Left cardiac atrium (tissue), 4 donors: ENCODE results near the gene CRYM. TPM values are rescaled to one million over a fixed set of nuclear protein-coding genes. Genes with fewer than 3 reads are reported as not detected.

Experiments
- ATAC-seq, 2 donors: fragments of 200-7000 bp; cut with Tn5 transposase; one replicate each; pipeline ENCODE4 v1.9.1; 2020; ENCODE audit warnings: mild to moderate bottlenecking in 2 of 2, moderate library complexity in 2 of 2
- DNase-seq: peaks from one replicate; pipeline ENCODE4 v3.0.0-alpha.2; 2020
- intact Hi-C, 2 donors: fragments of 100-400 bp; cut with DNase I; formaldehyde crosslinking; loops; one replicate each; pipeline versions ENCODE4 v1.14.1 to v1.15.1; 2022 to 2023
- total RNA-seq, 2 donors: library from RNA; stranded (reverse); fragmentation: NEBNext Ultra II Directional; extraction: Animal tissue kit (Norgen Biotek cat#: 25700); gene quantifications; one replicate each; pipeline ENCODE4 v1.2.1, GENCODE V29; 2021
- donor health status: DM: no; HTN: yes; CAD: no.
- donor health status: DM: no; HTN: yes; CAD: no; lungs with severe emphysema.
- donor health status: DM: yes; HTN: yes; CAD: no.
- donor health status: Dilated cardiomyopathy.

CRYM gene
- total RNA-seq, 2 donors from 2014 or later: 44.2 to 124 TPM

- intact Hi-C loops: no loop called here
- no peak for ATAC-seq
- no peak for DNase-seq
Observed at GRCh38 chr16:21222495-21223337, 55.4 kb downstream of the CRYM start.

GRCh38 chr16:21219551-21219950 is 58.5 kb downstream of the CRYM start:
- DNase-seq (no peak), ATAC-seq (no peak)
- intact Hi-C loops: no loop called here

- ATAC-seq (peak; percentile 27 to 61), DNase-seq (no peak)
- intact Hi-C loops: no loop called here
Observed at GRCh38 chr16:21218153-21218552, 59.9 kb downstream of the CRYM start.

GRCh38 chr16:21217121-21217520 is 61.0 kb downstream of the CRYM start:
- intact Hi-C loops: no loop called here
- ATAC-seq: no peak
- DNase-seq: no peak

- intact Hi-C loops: no loop called here
- DNase-seq: no peak
- ATAC-seq: no peak
Observed at GRCh38 chr16:21214086-21214485, 64.0 kb downstream of the CRYM start.

GRCh38 chr16:21211486-21211885 is 66.6 kb downstream of the CRYM start, which contains the start of gene ZP2:
TSS of gene ZP2 (minus strand) at chr16:21211574. CDS start at chr16:21211547, 27 bp downstream.
- DNase-seq: no peak
- no peak for ATAC-seq
- intact Hi-C loops: no loop called here

Other genes starting within 250 kb of the CRYM start
- gene DNAH3, start 127.4 kb downstream of the CRYM start, total RNA-seq: under 1 TPM in 1 of 2 donors, not detected in 1; 0.21 TPM
- gene LDAF1, start 119.6 kb downstream of the CRYM start, total RNA-seq: 10 to 100 TPM; 36.4 to 58.5 TPM
- not detected for gene ZP2, start 66.7 kb downstream of the CRYM start, total RNA-seq
- not detected for gene ANKS4B, start 44.6 kb downstream of the CRYM start, total RNA-seq